IMR-90 (cell line): ENCODE results near the gene GFRA3. TPM values are rescaled to one million over a fixed set of nuclear protein-coding genes. Genes with fewer than 3 reads are reported as not detected.

ENCODE experiments used
- ATAC-seq: fragments of 200-7000 bp; cut with Tn5 transposase; 2 replicates; pipeline ENCODE4 v1.9.1; 2020; ENCODE audit warnings: low read depth, mild to moderate bottlenecking, moderate library complexity
- BruUV-seq: library from RNA; stranded (reverse); fragments of 400-500 nt; replicated peaks from 2 replicates; lab custom pipeline; 2021; lab: Mats Ljungman, UMichigan
- CTCF ChIA-PET: fragments of 300-600 bp; formaldehyde crosslinking; extraction: SDS; loops from one replicate; lab custom pipeline; 2021; ENCODE audit warnings: antibody characterized with exemption; lab: Yijun Ruan, JAX
- POLR2A ChIA-PET: fragments of 300-600 bp; sonication (Branson Sonifier 250); formaldehyde crosslinking; loops from one replicate; lab custom pipeline; 2022; ENCODE audit warnings: antibody characterized with exemption; ENCODE audit not compliant: unreplicated experiment; lab: Charles Lee
- DNase-seq: peaks from one replicate; pipeline ENCODE4 v3.0.0; 2013
- H2AFZ ChIP-seq: replicated peaks from 2 replicates; pipeline ENCODE3; 2013; ENCODE audit warnings: low read length, mild to moderate bottlenecking; ENCODE audit not compliant: poor library complexity
- H2AK5ac ChIP-seq: 2 replicates; pipeline ENCODE4 v1.6.1; 2013; ENCODE audit warnings: low read depth, low read length, inconsistent platforms
- H2AK9ac ChIP-seq: replicated peaks from 2 replicates; pipeline ENCODE3; 2013; ENCODE audit warnings: mild to moderate bottlenecking, low read depth, low read length, moderate library complexity; ENCODE audit not compliant: poor library complexity
- H2BK120ac ChIP-seq: 2 replicates; pipeline ENCODE4 v1.6.1; 2013; ENCODE audit warnings: low read depth, low read length, inconsistent platforms
- H2BK15ac ChIP-seq: 3 replicates; pipeline ENCODE4 v1.6.1; 2013; ENCODE audit warnings: low read depth, low read length, inconsistent platforms
- H2BK20ac ChIP-seq: 2 replicates; pipeline ENCODE4 v1.6.1; 2013; ENCODE audit warnings: low read depth, mild to moderate bottlenecking, inconsistent platforms, low read length, moderate library complexity
- H2BK5ac ChIP-seq: 2 replicates; pipeline ENCODE4 v1.6.1; 2013; ENCODE audit warnings: mild to moderate bottlenecking, low read depth, low read length, inconsistent platforms; ENCODE audit not compliant: poor library complexity, severe bottlenecking
- H3K14ac ChIP-seq: replicated peaks from 2 replicates; pipeline ENCODE4 v1.6.1; 2013; ENCODE audit warnings: low read depth, low read length, inconsistent platforms
- H3K18ac ChIP-seq: 2 replicates; pipeline ENCODE4 v1.6.1; 2013; ENCODE audit warnings: low read depth, low read length, control low read depth
- H3K23ac ChIP-seq: 2 replicates; pipeline ENCODE4 v1.6.1; 2013; ENCODE audit warnings: low read depth, low read length, inconsistent platforms
- H3K27ac ChIP-seq: 2 replicates; pipeline ENCODE4 v1.5.1; 2013; ENCODE audit warnings: mild to moderate bottlenecking, control low read depth, low read length; ENCODE audit not compliant: insufficient read depth
- H3K27me3 ChIP-seq: 2 replicates; pipeline ENCODE4 v1.6.1; 2013; ENCODE audit warnings: low read length; ENCODE audit not compliant: control insufficient read depth, insufficient read depth
- H3K36me3 ChIP-seq: 2 replicates; pipeline ENCODE4 v1.6.1; 2013; ENCODE audit warnings: low read length, mixed read lengths; ENCODE audit not compliant: control insufficient read depth, insufficient read depth
- H3K4ac ChIP-seq: 2 replicates; pipeline ENCODE4 v1.6.1; 2013; ENCODE audit warnings: low read depth, low read length, inconsistent platforms
- H3K4me1 ChIP-seq: 2 replicates; pipeline ENCODE4 v1.6.1; 2013; ENCODE audit warnings: low read length, mixed read lengths; ENCODE audit not compliant: control insufficient read depth, insufficient read depth
- H3K4me2 ChIP-seq: 2 replicates; pipeline ENCODE4 v1.6.1; 2013; ENCODE audit warnings: low read depth, mild to moderate bottlenecking, control low read depth, low read length, moderate library complexity
- H3K4me3 ChIP-seq: 2 replicates; pipeline ENCODE4 v1.5.1; 2013; ENCODE audit warnings: low read depth, mild to moderate bottlenecking, control low read depth, low read length, moderate library complexity; ENCODE audit not compliant: insufficient read depth
- H3K56ac ChIP-seq: 2 replicates; pipeline ENCODE4 v1.6.1; 2013; ENCODE audit warnings: low read length, inconsistent platforms; ENCODE audit not compliant: insufficient read depth; ENCODE audit errors: extremely low read depth
- H3K79me1 ChIP-seq, 2 experiments: 2 replicates each; pipeline ENCODE4 v1.6.1; 2013; ENCODE audit warnings: low read length in 2 of 2, inconsistent platforms in 1 of 2, low read depth in 1 of 2
- H3K9ac ChIP-seq: 2 replicates; pipeline ENCODE4 v1.6.1; 2013; ENCODE audit warnings: low read depth, low read length, control low read depth
- H3K9me1 ChIP-seq: 2 replicates; pipeline ENCODE4 v1.6.1; 2013; ENCODE audit warnings: low read length, inconsistent platforms; ENCODE audit not compliant: insufficient read depth
- H3K9me3 ChIP-seq: 2 replicates; pipeline ENCODE4 v1.6.1; 2013; ENCODE audit warnings: low read length; ENCODE audit not compliant: control insufficient read depth, insufficient read depth
- H4K20me1 ChIP-seq: 2 replicates; pipeline ENCODE4 v1.6.1; 2013; ENCODE audit warnings: low read length, inconsistent platforms; ENCODE audit not compliant: insufficient read depth
- H4K5ac ChIP-seq: 2 replicates; pipeline ENCODE4 v1.6.1; 2013; ENCODE audit warnings: mild to moderate bottlenecking, low read depth, low read length, control low read depth
- H4K8ac ChIP-seq, 2 experiments: 2 replicates each; pipeline ENCODE4 v1.6.1; 2013; ENCODE audit warnings: low read depth in 2 of 2, low read length in 2 of 2, control low read depth in 1 of 2, inconsistent platforms in 1 of 2
- H4K91ac ChIP-seq: 2 replicates; pipeline ENCODE4 v1.6.1; 2013; ENCODE audit warnings: low read depth, low read length, inconsistent platforms; ENCODE audit not compliant: insufficient read depth
- CEBPB ChIP-seq: IDR thresholded peaks from 2 replicates; pipeline ENCODE4 v1.6.1; 2012; ENCODE audit warnings: low read depth, low read length, improper control_type of control experiment
- FOS ChIP-seq: fragments of 150-350 bp; IDR thresholded peaks from 2 replicates; pipeline ENCODE4 v1.6.1; 2016; ENCODE audit warnings: low read depth, low read length
- MAFK ChIP-seq: IDR thresholded peaks from 2 replicates; pipeline ENCODE4 v1.6.1; 2012; ENCODE audit warnings: low read depth, low read length, improper control_type of control experiment
- NFE2L2 ChIP-seq: fragments of 150-350 bp; IDR thresholded peaks from 2 replicates; pipeline ENCODE4 v1.6.1; 2016; ENCODE audit warnings: low read depth, mild to moderate bottlenecking, low read length
- RAD21 ChIP-seq: IDR thresholded peaks from 2 replicates; pipeline ENCODE4 v1.6.1; 2012; ENCODE audit warnings: low read length, improper control_type of control experiment
- WGBS, 2 experiments: methylation state at CpG; one replicate each; pipeline versions ENCODE4 v1.1.5 to v1.1.7; 2013; ENCODE audit warnings: missing lambda C conversion rate in 2 of 2; ENCODE audit not compliant: insufficient read length in 1 of 2; ENCODE audit errors: extremely low coverage in 2 of 2; 5-methylcytosine and 5-hydroxymethylcytosine counted together
- dilution Hi-C: fragments of 300-500 bp; cut with HindIII; formaldehyde crosslinking; loops from one replicate; pipeline ENCODE4 v1.14.3; 2018; ENCODE audit warnings: low sequenced_read_pairs; ENCODE audit not compliant: unreplicated experiment
- in situ Hi-C: fragments of 300-500 bp; cut with MboI; formaldehyde crosslinking; loops from 3 replicates; pipeline ENCODE4 v1.14.3; 2019; ENCODE audit warnings: low sequenced_read_pairs, inconsistent platforms, mixed read lengths
- intact Hi-C: fragments of 100-400 bp; cut with micrococcal nuclease; formaldehyde crosslinking; loops from 2 replicates; pipeline ENCODE4 v1.10.0; 2022
- polyA plus RNA-seq, 3 experiments: library from polyadenylated mRNA; depleted of rRNA; stranded (reverse); fragments of >200 nt; gene quantifications; 2 replicates each; pipeline ENCODE4 v1.2.3, GENCODE V29; 2012; ENCODE audit warnings: low replicate concordance in 1 of 3
- total RNA-seq: library from RNA; depleted of rRNA; stranded (reverse); fragments of >200 nt; gene quantifications from 2 replicates; pipeline ENCODE4 v1.2.3, GENCODE V29; 2012
- TF ChIP-seq, protein P1 (sequence below): conservative IDR thresholded peaks from 2 replicates; pipeline ENCODE4 v1.5.1; 2012; ENCODE audit warnings: mild to moderate bottlenecking, low read depth, low read length, improper control_type of control experiment

The GFRA3 gene
- total and polyA plus RNA-seq, 2 of the 4 experiments (the other 2 are of a cell fraction): not detected

DNA sequence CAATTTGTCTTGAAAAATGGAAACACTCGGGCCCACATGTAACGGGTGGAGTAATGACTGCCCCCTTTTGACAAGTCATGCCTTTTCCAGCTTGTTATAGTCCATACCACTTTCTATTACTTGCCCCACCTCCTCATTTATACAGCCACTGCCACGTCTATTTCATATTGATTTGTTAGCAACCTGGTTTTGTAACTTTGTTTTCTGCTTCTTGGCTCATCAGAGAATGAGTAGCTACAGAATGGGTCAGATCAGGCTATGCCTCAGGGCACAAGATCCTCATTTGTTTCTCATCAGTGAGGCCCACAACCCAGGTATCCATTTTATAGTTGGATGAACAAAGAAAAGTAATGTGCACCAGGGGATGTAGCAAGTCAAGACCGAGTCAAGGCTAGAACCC, 1.7 kb downstream of the GFRA3 start:
- Histone ChIP-seq H3K14ac (no peak overlapping the region), H3K27ac (no peak overlapping the region), H2AFZ (no peak overlapping the region), H3K27me3 (peaks cover 32% of the 10 kb centered on the region), H2BK15ac (no peak overlapping the region), H3K23ac (no peak overlapping the region), H3K4me2 (no peak overlapping the region), H2BK120ac (no peak overlapping the region), H3K4me3 (no peak overlapping the region), H2AK5ac (no peak overlapping the region), H3K4me1 (no peaks in the 10 kb centered on the region; the same call in 1 of the 2 replicates), H3K4ac (no peak overlapping the region), H2BK5ac (no peak overlapping the region), H3K79me1 (no peaks in the 10 kb centered on the region), H4K5ac (no peak overlapping the region), H3K18ac (no peak overlapping the region), H4K8ac (no peak overlapping the region), H3K9me1 (no peaks in the 10 kb centered on the region), H3K36me3 (no peaks in the 10 kb centered on the region), H3K56ac (no peak overlapping the region), H2AK9ac (no peak overlapping the region), H4K20me1 (no peaks in the 10 kb centered on the region), H3K9ac (no peak overlapping the region), H3K9me3 (no peaks in the 10 kb centered on the region), H2BK20ac (no peak overlapping the region), H4K91ac (no peak overlapping the region)
- no peak for ATAC-seq
- in situ Hi-C loops (no loop called here), dilution Hi-C loops (no loop called here), intact Hi-C loops (no loop called here)
- no peak for DNase-seq
- POLR2A ChIA-PET: no interaction called here
- BruUV-seq: no TSS peak
- 71% methylated on average over 2 of the region's 4 CpGs; no CpG with 5 or more reads in 1 of the 2 experiments for WGBS, 2 experiments
- TF ChIP-seq FOS: no peak
- TF ChIP-seq NFE2L2: no peak
- TF ChIP-seq, protein P1, sequence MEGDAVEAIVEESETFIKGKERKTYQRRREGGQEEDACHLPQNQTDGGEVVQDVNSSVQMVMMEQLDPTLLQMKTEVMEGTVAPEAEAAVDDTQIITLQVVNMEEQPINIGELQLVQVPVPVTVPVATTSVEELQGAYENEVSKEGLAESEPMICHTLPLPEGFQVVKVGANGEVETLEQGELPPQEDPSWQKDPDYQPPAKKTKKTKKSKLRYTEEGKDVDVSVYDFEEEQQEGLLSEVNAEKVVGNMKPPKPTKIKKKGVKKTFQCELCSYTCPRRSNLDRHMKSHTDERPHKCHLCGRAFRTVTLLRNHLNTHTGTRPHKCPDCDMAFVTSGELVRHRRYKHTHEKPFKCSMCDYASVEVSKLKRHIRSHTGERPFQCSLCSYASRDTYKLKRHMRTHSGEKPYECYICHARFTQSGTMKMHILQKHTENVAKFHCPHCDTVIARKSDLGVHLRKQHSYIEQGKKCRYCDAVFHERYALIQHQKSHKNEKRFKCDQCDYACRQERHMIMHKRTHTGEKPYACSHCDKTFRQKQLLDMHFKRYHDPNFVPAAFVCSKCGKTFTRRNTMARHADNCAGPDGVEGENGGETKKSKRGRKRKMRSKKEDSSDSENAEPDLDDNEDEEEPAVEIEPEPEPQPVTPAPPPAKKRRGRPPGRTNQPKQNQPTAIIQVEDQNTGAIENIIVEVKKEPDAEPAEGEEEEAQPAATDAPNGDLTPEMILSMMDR: no peak
- TF ChIP-seq RAD21: no peak
- no peak for TF ChIP-seq CEBPB
- TF ChIP-seq MAFK: no peak
- CTCF ChIA-PET: interaction anchor here (0.6 kb wide), 1 partner anchor 21 kb away, joined by 3 read pairs; no protein-coding TSS in a partner anchor
